B cell (primary cell): ENCODE data around the gene SLN.

ENCODE experiments used
- EZH2 ChIP-seq: IDR thresholded peaks from 2 replicates; pipeline ENCODE4 v1.6.1; 2012; ENCODE audit warnings: borderline replicate concordance, low read depth, mild to moderate bottlenecking, moderate library complexity, low read length; ENCODE audit not compliant: insufficient read depth, poor library complexity, severe bottlenecking
- TF ChIP-seq, protein P1 (sequence below): fragments of 200-600 bp; IDR thresholded peaks from one replicate; pipeline ENCODE4 v1.8.0; 2022; ENCODE audit warnings: antibody characterized with exemption, mild to moderate bottlenecking

GRCh38 chr11:107716884-107717532 lies 5.2 kb upstream of the SLN start:
- TF ChIP-seq, protein P1, sequence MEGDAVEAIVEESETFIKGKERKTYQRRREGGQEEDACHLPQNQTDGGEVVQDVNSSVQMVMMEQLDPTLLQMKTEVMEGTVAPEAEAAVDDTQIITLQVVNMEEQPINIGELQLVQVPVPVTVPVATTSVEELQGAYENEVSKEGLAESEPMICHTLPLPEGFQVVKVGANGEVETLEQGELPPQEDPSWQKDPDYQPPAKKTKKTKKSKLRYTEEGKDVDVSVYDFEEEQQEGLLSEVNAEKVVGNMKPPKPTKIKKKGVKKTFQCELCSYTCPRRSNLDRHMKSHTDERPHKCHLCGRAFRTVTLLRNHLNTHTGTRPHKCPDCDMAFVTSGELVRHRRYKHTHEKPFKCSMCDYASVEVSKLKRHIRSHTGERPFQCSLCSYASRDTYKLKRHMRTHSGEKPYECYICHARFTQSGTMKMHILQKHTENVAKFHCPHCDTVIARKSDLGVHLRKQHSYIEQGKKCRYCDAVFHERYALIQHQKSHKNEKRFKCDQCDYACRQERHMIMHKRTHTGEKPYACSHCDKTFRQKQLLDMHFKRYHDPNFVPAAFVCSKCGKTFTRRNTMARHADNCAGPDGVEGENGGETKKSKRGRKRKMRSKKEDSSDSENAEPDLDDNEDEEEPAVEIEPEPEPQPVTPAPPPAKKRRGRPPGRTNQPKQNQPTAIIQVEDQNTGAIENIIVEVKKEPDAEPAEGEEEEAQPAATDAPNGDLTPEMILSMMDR = no peak
- TF ChIP-seq EZH2 = no peak
